Activated T-cell treated with anti-CD3 and anti-CD28 coated beads, Interleukin-2, amount 50 U/mL, for 4 hours (primary cell): ENCODE results near the gene HS6ST2. TPM values are rescaled to one million over a fixed set of nuclear protein-coding genes. Genes with fewer than 3 reads are reported as not detected.
"Not testable (repeated sequence)": the region's sequence is repeated elsewhere in the genome, so short reads cannot be mapped to it uniquely, and the experiment has no call there.

ENCODE experiments used
- ATAC-seq, 2 donors: fragments of 200-7000 bp; cut with Tn5 transposase; one replicate each; pipeline ENCODE4 v1.10.0; 2021
- DNase-seq: peaks from one replicate; pipeline ENCODE4 v3.0.0-alpha.2; 2020
- H3K27me3 Mint-ChIP-seq: one replicate; pipeline ENCODE4 v1.8.0; 2021; ENCODE audit warnings: low read depth, mixed read lengths
- H3K36me3 Mint-ChIP-seq: one replicate; pipeline ENCODE4 v1.8.0; 2022; ENCODE audit warnings: mixed read lengths; ENCODE audit not compliant: insufficient read depth
- H3K4me1 Mint-ChIP-seq: one replicate; pipeline ENCODE4 v1.8.0; 2021; ENCODE audit warnings: low read depth, mixed read lengths
- H3K4me3 Mint-ChIP-seq: one replicate; pipeline ENCODE4 v1.8.0; 2021; ENCODE audit warnings: mild to moderate bottlenecking, moderate library complexity, mixed read lengths
- H3K9me3 Mint-ChIP-seq: one replicate; pipeline ENCODE4 v1.8.0; 2021; ENCODE audit warnings: mixed read lengths
- total RNA-seq, 3 donors: library from RNA; stranded (reverse); gene quantifications; one replicate each; pipeline ENCODE4 v1.2.1, GENCODE V29; 2021

The HS6ST2 gene
- 1 to 10 TPM in 1 of 3 donors, under 1 TPM in 2; 0.63 to 1.4 (median 0.89) TPM for total RNA-seq

DNA sequence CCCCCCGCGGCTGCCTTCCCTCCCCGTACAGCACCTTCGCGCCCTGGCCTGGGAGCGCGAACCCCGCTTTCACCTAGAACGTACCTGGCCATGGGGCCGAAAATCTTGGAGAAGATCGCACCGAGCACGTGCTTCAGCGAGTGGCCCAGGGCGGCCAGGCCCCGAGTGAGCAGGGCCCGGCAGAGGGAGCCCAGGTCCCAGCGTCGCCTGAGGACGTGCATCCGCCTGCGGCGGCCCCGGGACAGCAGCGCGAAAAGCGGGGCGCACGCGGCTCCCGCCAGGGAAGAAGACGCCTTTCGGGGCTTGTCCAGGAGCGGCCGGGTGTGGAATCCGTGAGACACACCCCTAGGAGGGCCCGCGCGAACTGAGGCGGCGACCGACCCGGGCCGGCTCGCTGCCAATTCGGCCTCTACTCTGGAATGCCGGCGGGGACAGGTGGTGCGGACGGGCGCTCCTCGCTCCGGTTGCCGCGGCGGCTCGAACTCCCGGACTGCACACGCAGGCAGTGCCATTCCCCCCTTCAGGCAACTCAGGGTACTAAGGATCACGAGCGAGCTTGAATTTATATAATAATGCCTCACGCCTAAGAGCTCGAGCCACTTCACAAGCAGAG lies at the start of gene HS6ST2:
Gene HS6ST2 (minus strand): TSS at position 539 of the 613 bp plus-strand sequence.
- no peaks in the 10 kb centered on the region for H3K9me3 Mint-ChIP-seq
- H3K4me1 Mint-ChIP-seq, result peaks cover 7% of the 10 kb centered on the region
- ATAC-seq (peak; percentile 33 to 40), DNase-seq (no peak)
- peak within 1 kb of the TSS; percentile 64 for H3K4me3 Mint-ChIP-seq
- H3K27me3 Mint-ChIP-seq, result peaks cover 37% of the 10 kb centered on the region
- no peaks in the 10 kb centered on the region for H3K36me3 Mint-ChIP-seq

- Mint-ChIP-seq H3K27me3 (peaks cover 2% of the 10 kb centered on the region), H3K9me3 (no peaks in the 10 kb centered on the region), H3K4me3 (no peak overlapping the region), H3K36me3 (no peaks in the 10 kb centered on the region), H3K4me1 (no peaks in the 10 kb centered on the region)
- ATAC-seq, result no peak
- DNase-seq, result no peak
Measured at GRCh38 chrX:133007458-133007857, 49.0 kb upstream of the HS6ST2 start.

DNA sequence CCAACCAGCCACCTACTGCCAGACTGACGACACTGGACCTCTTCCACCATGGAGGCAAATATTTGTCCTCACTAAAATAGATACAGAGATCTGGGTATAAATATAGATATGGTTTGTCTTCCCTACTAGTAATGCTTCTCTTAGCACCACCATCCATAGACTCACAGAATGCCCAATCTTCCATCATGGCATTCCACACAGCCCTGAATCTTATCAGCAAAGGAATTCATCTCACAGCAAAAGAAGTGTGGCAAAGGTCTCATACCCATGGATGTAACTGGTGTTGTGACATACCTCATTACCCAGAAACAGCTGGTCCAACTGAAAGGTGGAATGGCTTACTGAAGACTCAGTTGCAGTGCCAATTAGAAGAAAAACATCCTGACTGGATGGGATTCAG lies 47.2 kb upstream of the HS6ST2 start:
- Mint-ChIP-seq H3K9me3 (no peaks in the 10 kb centered on the region), H3K36me3 (no peaks in the 10 kb centered on the region), H3K27me3 (peaks cover 2% of the 10 kb centered on the region), H3K4me3 (no peak overlapping the region), H3K4me1 (no peaks in the 10 kb centered on the region)
- DNase-seq (no peak), ATAC-seq (no peak)

GRCh38 chrX:133005042-133005441 lies 46.6 kb upstream of the HS6ST2 start:
- H3K9me3 Mint-ChIP-seq, result no peaks in the 10 kb centered on the region
- H3K4me1 Mint-ChIP-seq, result no peaks in the 10 kb centered on the region
- ATAC-seq, result no peak
- peaks cover 2% of the 10 kb centered on the region for H3K27me3 Mint-ChIP-seq
- no peaks in the 10 kb centered on the region for H3K36me3 Mint-ChIP-seq
- no peak for DNase-seq
- H3K4me3 Mint-ChIP-seq, result no peak overlapping the region

DNA sequence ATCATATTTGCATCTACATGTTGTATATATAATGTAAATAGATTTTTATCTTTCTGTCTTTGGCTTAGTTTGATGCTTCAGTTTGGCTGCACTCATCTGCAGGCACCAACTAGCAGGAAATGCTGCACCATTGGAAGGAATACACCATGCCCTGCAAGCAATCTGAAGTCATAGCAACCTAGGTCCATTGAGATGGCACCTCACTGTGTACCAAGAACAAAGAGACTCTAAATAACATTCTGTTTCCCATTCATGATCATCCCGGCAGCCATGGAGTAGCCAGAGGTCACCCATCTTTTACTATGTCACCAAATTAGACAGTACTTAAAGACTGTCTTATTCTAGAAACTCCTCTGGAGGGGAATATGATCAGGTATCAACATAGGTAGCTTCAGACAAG lies 40.8 kb upstream of the HS6ST2 start:
- no peak for DNase-seq
- Mint-ChIP-seq H3K4me3 (no peak overlapping the region), H3K4me1 (no peaks in the 10 kb centered on the region), H3K9me3 (no peaks in the 10 kb centered on the region), H3K36me3 (no peaks in the 10 kb centered on the region), H3K27me3 (no peaks in the 10 kb centered on the region)
- ATAC-seq, result no peak

- Mint-ChIP-seq H3K4me3 (no peak overlapping the region), H3K4me1 (no peaks in the 10 kb centered on the region)
Measured at GRCh38 chrX:132990835-132991234, 32.4 kb upstream of the HS6ST2 start.

DNA sequence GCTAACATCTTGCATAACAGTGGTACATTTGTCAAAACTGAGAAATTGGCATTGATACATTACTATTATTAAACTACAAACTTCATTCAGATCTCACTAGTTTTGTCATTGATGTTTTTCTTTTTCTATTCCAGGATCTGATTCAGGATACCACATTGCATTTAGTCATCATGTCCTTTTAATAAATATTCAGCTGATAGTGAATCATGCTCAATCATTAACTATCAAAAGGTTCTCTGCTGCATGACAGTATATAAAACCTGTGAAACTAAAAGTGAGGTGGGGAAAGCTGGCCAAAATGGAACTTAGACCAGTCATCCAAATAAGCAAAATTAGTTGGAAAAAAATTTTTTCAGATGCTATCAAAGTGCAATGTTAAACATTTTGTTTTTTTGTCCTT lies 28.1 kb upstream of the HS6ST2 start:
- no peaks in the 10 kb centered on the region for H3K9me3 Mint-ChIP-seq
- no peak overlapping the region for H3K4me3 Mint-ChIP-seq
- no peaks in the 10 kb centered on the region for H3K4me1 Mint-ChIP-seq
- no peak for DNase-seq
- H3K36me3 Mint-ChIP-seq, result no peaks in the 10 kb centered on the region
- no peak for ATAC-seq
- peaks cover 6% of the 10 kb centered on the region for H3K27me3 Mint-ChIP-seq

More at GRCh38 chrX:132990835-132991234, 32.4 kb upstream of the HS6ST2 start:
- H3K9me3 Mint-ChIP-seq, result no peaks in the 10 kb centered on the region
- DNase-seq (no peak), ATAC-seq (no peak)
- H3K36me3 Mint-ChIP-seq, result no peaks in the 10 kb centered on the region
- H3K27me3 Mint-ChIP-seq, result peaks cover 2% of the 10 kb centered on the region

DNA sequence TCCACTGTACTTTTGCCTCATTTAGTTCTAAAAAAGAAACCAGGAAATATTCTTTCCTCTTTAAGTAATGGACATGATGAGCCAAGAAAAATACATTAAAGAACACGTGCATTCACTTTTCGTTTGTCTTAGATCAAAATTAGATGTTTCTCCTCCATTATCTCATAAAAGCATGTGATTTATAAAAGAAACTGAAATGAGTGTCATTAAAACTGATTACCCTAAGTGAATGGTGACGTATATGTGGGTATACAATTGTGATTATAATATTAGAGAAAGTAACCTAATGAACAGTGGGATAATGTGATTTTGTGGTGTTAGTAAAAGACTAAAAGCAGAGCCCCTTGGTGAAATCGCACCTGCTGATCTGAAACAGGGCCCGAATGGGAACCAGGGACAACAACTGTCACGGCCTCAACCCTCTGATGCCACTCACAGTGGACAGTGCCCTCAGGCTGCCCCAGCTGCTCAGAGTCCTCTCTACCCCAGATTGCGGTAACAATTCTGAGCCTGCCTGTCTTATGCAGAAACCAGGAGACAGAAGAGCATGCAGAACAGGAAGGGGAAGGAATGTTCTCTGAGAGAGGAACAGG lies 25.7 kb upstream of the HS6ST2 start:
- H3K9me3 Mint-ChIP-seq, result no peaks in the 10 kb centered on the region
- H3K36me3 Mint-ChIP-seq, result no peaks in the 10 kb centered on the region
- H3K4me1 Mint-ChIP-seq, result no peaks in the 10 kb centered on the region
- no peak for ATAC-seq
- H3K4me3 Mint-ChIP-seq, result no peak overlapping the region
- peaks cover 6% of the 10 kb centered on the region for H3K27me3 Mint-ChIP-seq
- DNase-seq, result no peak

DNA sequence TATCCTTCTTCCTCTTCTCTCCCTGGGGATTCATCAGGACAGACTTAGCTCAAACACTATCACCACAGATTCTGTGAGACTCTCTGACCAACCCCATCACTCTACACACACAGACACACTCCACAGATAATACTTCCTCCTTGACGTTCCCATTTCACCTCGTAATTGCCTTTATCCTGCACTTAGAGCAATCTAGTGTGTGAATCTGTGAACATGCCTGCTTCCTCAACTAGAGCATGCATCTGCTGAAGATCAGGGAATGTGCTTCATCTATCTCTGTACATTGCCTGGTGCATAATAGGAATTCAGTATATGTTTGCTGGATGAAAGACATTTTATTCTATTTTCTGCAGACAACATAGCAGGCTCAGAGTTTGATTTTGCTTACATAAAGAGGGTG lies 25.1 kb upstream of the HS6ST2 start:
- DNase-seq (no peak), ATAC-seq (no peak)
- no peak overlapping the region for H3K4me3 Mint-ChIP-seq
- no peaks in the 10 kb centered on the region for H3K36me3 Mint-ChIP-seq
- no peaks in the 10 kb centered on the region for H3K9me3 Mint-ChIP-seq
- peaks cover 6% of the 10 kb centered on the region for H3K27me3 Mint-ChIP-seq
- H3K4me1 Mint-ChIP-seq, result no peaks in the 10 kb centered on the region

GRCh38 chrX:132980035-132980434 lies 21.6 kb upstream of the HS6ST2 start:
- not testable (repeated sequence) for H3K36me3 Mint-ChIP-seq, ATAC-seq, H3K9me3 Mint-ChIP-seq, DNase-seq, H3K4me3 Mint-ChIP-seq, H3K27me3 Mint-ChIP-seq, H3K4me1 Mint-ChIP-seq

DNA sequence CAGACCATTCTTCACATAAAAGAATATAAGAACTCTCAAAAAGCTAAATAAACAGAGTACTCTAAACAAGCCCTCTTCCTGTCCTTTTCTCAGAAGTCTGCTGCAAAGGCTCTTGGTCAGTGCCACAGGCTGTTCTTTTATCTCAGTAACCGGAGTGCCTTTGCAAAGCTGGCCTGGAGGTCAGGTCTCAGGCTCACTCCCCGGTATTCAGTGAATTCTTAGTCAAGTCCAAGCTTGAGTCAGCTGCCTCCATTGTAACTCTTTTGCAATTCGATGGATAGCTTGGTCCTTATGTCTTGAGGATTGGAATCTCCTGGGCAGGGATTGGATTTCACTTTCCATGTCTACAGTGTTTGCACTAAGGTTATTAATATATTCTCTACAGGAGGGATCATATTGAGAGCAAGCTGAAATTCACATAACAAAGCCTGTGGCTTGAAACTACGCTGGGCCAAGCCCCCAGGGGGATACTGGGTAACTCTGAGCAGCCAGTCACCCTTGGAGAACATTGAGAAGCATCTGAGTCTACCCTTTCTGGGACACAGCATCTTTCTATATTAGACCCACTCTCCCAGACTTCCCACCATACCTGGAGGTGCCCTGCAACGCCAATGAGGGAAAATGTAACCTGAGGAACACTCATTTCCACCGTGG lies 10.0 kb upstream of the HS6ST2 start:
- Mint-ChIP-seq H3K4me1 (no peaks in the 10 kb centered on the region), H3K9me3 (no peaks in the 10 kb centered on the region), H3K27me3 (no peaks in the 10 kb centered on the region), H3K36me3 (no peaks in the 10 kb centered on the region), H3K4me3 (no peak overlapping the region)
- no peak for DNase-seq
- no peak for ATAC-seq

DNA sequence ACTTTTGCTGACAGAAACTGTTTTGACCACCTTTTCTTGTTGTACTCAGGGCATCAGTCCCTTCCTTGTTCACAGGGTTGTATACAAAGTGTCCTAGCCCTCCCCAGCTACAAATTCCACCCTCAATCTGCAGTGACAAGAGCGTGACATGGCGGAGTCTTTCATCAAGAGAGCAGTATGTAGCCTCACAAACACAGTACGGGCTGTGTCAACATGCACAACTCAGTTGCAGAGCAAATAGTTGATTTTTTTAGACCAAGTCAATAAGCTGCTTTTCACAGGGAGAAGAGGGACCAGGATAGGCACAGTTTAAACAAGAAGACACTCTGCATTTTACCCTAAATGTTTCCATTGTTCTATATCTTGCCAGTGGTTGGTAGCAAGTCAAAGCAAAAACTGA lies 8.6 kb upstream of the HS6ST2 start:
- Mint-ChIP-seq H3K27me3 (no peaks in the 10 kb centered on the region), H3K9me3 (no peaks in the 10 kb centered on the region)

DNA sequence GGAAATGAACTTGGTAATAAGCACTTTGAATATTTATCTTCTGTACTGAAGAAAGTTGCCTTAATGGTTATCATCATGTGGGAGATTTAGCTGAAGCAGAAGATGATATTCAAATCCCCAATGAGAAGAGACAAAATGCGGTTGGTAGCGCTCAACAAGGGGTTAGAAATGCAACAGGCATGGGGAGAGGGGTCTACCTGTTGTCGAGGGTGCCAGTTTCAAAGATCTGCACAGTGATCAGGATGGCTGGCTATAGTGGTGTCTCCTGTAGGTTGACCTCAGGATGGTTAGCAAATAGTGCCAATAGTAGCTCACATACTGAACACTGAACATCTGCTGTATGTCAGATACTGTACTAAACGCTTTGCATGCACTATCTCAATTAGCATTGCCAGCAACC lies 7.0 kb upstream of the HS6ST2 start:
- Mint-ChIP-seq H3K4me3 (no peak overlapping the region), H3K36me3 (no peaks in the 10 kb centered on the region), H3K9me3 (no peaks in the 10 kb centered on the region), H3K27me3 (peaks cover under 1% of the 10 kb centered on the region), H3K4me1 (no peaks in the 10 kb centered on the region)
- ATAC-seq, result no peak
- DNase-seq, result no peak

More for the DNA sequence above, 8.6 kb upstream of the HS6ST2 start:
- DNase-seq (no peak), ATAC-seq (no peak)
- Mint-ChIP-seq H3K4me3 (no peak overlapping the region), H3K36me3 (no peaks in the 10 kb centered on the region), H3K4me1 (no peaks in the 10 kb centered on the region)

GRCh38 chrX:132961511-132961910 lies 3.1 kb upstream of the HS6ST2 start:
- ATAC-seq (no peak), DNase-seq (no peak)
- Mint-ChIP-seq H3K9me3 (no peaks in the 10 kb centered on the region), H3K4me1 (peaks cover 5% of the 10 kb centered on the region), H3K4me3 (no peak overlapping the region), H3K27me3 (peaks cover 26% of the 10 kb centered on the region), H3K36me3 (no peaks in the 10 kb centered on the region)
